ENCODE data around the gene ARHGAP33. TPM values are rescaled to one million over a fixed set of nuclear protein-coding genes. Genes with fewer than 3 reads are reported as not detected.
A peak's percentile ranks its signal among the peaks of the same experiment; 100 is the strongest.
"Not testable (repeated sequence)": the region's sequence is repeated elsewhere in the genome, so short reads cannot be mapped to it uniquely, and the experiment has no call there.

ARHGAP33 gene
- total and polyA plus RNA-seq, 2 experiments from 2014 or later, result 11.6 to 22.1 TPM

DNA sequence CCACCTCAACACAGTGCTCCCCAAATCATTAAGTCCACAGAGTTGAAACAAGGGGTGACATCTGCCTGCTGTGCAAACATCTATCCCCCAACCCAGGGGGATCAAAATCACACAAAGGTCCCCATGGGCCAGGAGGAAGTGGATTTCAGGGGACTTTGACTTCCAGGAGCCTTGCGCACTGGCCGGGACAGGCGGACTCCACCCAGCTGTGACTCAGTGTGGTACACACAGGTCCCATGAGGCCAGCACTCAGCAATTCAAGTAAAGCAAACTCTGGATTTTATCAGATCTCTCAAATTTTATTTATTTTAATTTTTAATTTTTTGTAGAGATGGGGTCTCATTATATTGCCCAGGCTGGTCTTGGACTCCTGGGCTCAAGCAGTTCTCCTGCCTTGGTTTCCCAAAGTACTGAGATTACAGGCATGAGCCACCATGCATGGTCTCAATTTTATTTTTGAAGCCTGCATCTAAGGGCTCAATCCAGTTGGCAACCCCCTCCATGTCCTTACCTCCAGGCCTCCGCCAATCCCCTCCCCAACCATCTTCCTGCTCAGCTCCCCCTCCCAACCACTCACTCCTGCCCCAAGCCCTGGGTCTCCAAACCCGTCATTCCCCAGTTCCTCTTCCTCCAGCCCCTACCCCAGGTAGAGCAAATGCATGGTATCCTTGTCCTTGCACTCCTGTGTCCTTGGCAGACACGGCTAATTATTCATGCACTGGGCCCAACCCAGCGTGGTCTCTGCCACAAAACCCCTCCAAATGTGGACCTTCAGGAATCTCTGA is 18.2 kb downstream of the ARHGAP33 start (continued):
- TF ChIP-seq CREB1 (CRISPR knock-in tag; IDR thresholded peaks at IDR 0.05; ENCODE audit: low read depth), result no peak
- no peak for TF ChIP-seq NANOG (IDR thresholded peaks at IDR 0.05; ENCODE audit: borderline replicate concordance)
- no peak for TF ChIP-seq JUNB (IDR thresholded peaks at IDR 0.05; ENCODE audit: unreplicated experiment)
- no peak for TF ChIP-seq ETS1 (IDR thresholded peaks at IDR 0.05)
- no peak for TF ChIP-seq EZH2 (IDR thresholded peaks at IDR 0.05; ENCODE audit: low read depth, unreplicated experiment)

GRCh38 chr19:35795564-35795963 is 20.2 kb downstream of the ARHGAP33 start:
- not testable (repeated sequence) for H2AFZ ChIP-seq; H4K20me1 ChIP-seq (replicated peaks; ENCODE audit: insufficient read depth); H3K9me2 ChIP-seq (ENCODE audit: insufficient read depth); H3K4me1 Mint-ChIP-seq; H3K4me3 Mint-ChIP-seq; H3K4me1 ChIP-seq (ENCODE audit: insufficient read depth); H3K79me2 ChIP-seq (replicated peaks; ENCODE audit: insufficient read depth); H3K9me3 Mint-ChIP-seq; H3K36me3 Mint-ChIP-seq (ENCODE audit: low read depth); H3F3A ChIP-seq (replicated peaks; ENCODE audit: low read depth); H3K4me2 ChIP-seq; H3K27ac ChIP-seq (ENCODE audit: low read depth); H3K4me3 ChIP-seq; DNase-seq (ENCODE audit: low spot score); ATAC-seq; H3K36me3 ChIP-seq (ENCODE audit: insufficient read depth); H3K27ac Mint-ChIP-seq
- H3K27me3 ChIP-seq (ENCODE audit: insufficient read depth), result peaks cover 42% of the 10 kb centered on the region
- peaks cover 34% of the 10 kb centered on the region for H3K27me3 Mint-ChIP-seq (ENCODE audit: insufficient read depth, low read depth, poor library complexity)

- TF ChIP-seq NANOG (IDR thresholded peaks at IDR 0.05; ENCODE audit: borderline replicate concordance) (no peak), STAT1 (IDR thresholded peaks at IDR 0.05; ENCODE audit: unreplicated experiment) (no peak), POLR2AphosphoS5 (IDR thresholded peaks at IDR 0.05; ENCODE audit: low read depth) (no peak), CREB1 (CRISPR knock-in tag; IDR thresholded peaks at IDR 0.05; ENCODE audit: low read depth) (no peak), EZH2 (IDR thresholded peaks at IDR 0.05; ENCODE audit: low read depth, unreplicated experiment) (peak; percentile 29)
- H3K9me2 ChIP-seq (ENCODE audit: insufficient read depth), result no peaks in the 10 kb centered on the region
- ATAC-seq (peak; percentile 37), DNase-seq (ENCODE audit: low spot score) (peak; percentile 56)
- 0 out of 2 replicates have a peak, but pooled peaks cover 4% of the 10 kb centered on the region for H3F3A ChIP-seq (replicated peaks; ENCODE audit: low read depth)
- H3K4me2 ChIP-seq, result peak overlapping the region; percentile 86
- no peaks in the 10 kb centered on the region; the same call in 2 of the 3 replicates for H3K9me3 Mint-ChIP-seq
- no peaks in the 10 kb centered on the region for H3K79me2 ChIP-seq (replicated peaks; ENCODE audit: insufficient read depth)
- no peak overlapping the region for H3K27ac Mint-ChIP-seq
- H3K27me3 ChIP-seq (ENCODE audit: insufficient read depth), result peaks cover 42% of the 10 kb centered on the region
- no peak overlapping the region for H3K27ac ChIP-seq (ENCODE audit: low read depth)
- peak overlapping the region; percentile 93; the same call in 1 of the 2 replicates for H2AFZ ChIP-seq
- no peaks in the 10 kb centered on the region for H3K36me3 Mint-ChIP-seq (ENCODE audit: low read depth)
- H3K4me1 ChIP-seq (ENCODE audit: insufficient read depth), result peaks cover 10% of the 10 kb centered on the region; the same call in 1 of the 2 replicates
- H3K4me1 Mint-ChIP-seq, result peaks cover 9% of the 10 kb centered on the region; the same call in 2 of the 3 replicates
- peak overlapping the region; percentile 66 for H3K4me3 Mint-ChIP-seq
- H4K20me1 ChIP-seq (replicated peaks; ENCODE audit: insufficient read depth), result no peaks in the 10 kb centered on the region
- H3K4me3 ChIP-seq, result peak overlapping the region; percentile 56
- H3K27me3 Mint-ChIP-seq (ENCODE audit: insufficient read depth, low read depth, poor library complexity), result peaks cover 30% of the 10 kb centered on the region
- no peaks in the 10 kb centered on the region for H3K36me3 ChIP-seq (ENCODE audit: insufficient read depth)
Measured at GRCh38 chr19:35796645-35797542, 21.5 kb downstream of the ARHGAP33 start.

All from GM23338 (cell line).